GM13976 (cell line): ENCODE measurements around the gene ACOX1.

Source experiments
- DNase-seq: peaks from one replicate; pipeline ENCODE4 v3.0.0; 2012; ENCODE audit warnings: low spot score
- CTCF ChIP-seq: IDR thresholded peaks from 2 replicates; pipeline ENCODE4 v1.5.1; 2012; ENCODE audit warnings: borderline replicate concordance, mild to moderate bottlenecking; ENCODE audit not compliant: insufficient read depth; ENCODE audit errors: extremely low read depth, missing control alignments, control extremely low read depth
- in situ Hi-C: fragments of 300-500 bp; cut with MboI; formaldehyde crosslinking; loops from one replicate; pipeline ENCODE4 v1.12.0; 2022; ENCODE audit warnings: low sequenced_read_pairs, mixed read lengths, inconsistent platforms; ENCODE audit not compliant: unreplicated experiment

The ACOX1 gene

GRCh38 chr17:76022973-76023899 lies 44.3 kb upstream of the ACOX1 start:
- in situ Hi-C loops, result no loop called here
- DNase-seq, result no peak
- TF ChIP-seq CTCF, result no peak

GRCh38 chr17:76022285-76022684 lies 43.3 kb upstream of the ACOX1 start:
- in situ Hi-C loops, result no loop called here
- no peak for DNase-seq
- no peak for TF ChIP-seq CTCF

GRCh38 chr17:76019833-76020467 lies 41.0 kb upstream of the ACOX1 start:
- TF ChIP-seq CTCF, result no peak
- in situ Hi-C loops, result loop anchor here (10.0 kb wide), 1 partner anchor 95 kb away; no protein-coding TSS in a partner anchor
- DNase-seq, result no peak

GRCh38 chr17:76018801-76019200 lies 39.8 kb upstream of the ACOX1 start:
- TF ChIP-seq CTCF, result no peak
- in situ Hi-C loops, result loop anchor here (10.0 kb wide), 1 partner anchor 96 kb away; no protein-coding TSS in a partner anchor
- no peak for DNase-seq

GRCh38 chr17:76018340-76018680 lies 39.3 kb upstream of the ACOX1 start:
- in situ Hi-C loops, result loop anchor here (10.0 kb wide), 1 partner anchor 96 kb away; no protein-coding TSS in a partner anchor
- no peak for DNase-seq
- no peak for TF ChIP-seq CTCF

- DNase-seq, result no peak
- TF ChIP-seq CTCF, result no peak
- in situ Hi-C loops, result loop anchor here (10.0 kb wide), 1 partner anchor 97 kb away; no protein-coding TSS in a partner anchor
Measured at GRCh38 chr17:76017481-76018339, 38.7 kb upstream of the ACOX1 start.
